ENCODE results near the gene ADCK2. TPM values are rescaled to one million over a fixed set of nuclear protein-coding genes. Genes with fewer than 3 reads are reported as not detected.

ADCK2 gene
- total and polyA plus RNA-seq, 10 of the 15 experiments (the other 5 are each of a cell fraction or from before 2014, with no cell fraction given), result 0.52 to 19.4 (median 13.1) TPM

DNA sequence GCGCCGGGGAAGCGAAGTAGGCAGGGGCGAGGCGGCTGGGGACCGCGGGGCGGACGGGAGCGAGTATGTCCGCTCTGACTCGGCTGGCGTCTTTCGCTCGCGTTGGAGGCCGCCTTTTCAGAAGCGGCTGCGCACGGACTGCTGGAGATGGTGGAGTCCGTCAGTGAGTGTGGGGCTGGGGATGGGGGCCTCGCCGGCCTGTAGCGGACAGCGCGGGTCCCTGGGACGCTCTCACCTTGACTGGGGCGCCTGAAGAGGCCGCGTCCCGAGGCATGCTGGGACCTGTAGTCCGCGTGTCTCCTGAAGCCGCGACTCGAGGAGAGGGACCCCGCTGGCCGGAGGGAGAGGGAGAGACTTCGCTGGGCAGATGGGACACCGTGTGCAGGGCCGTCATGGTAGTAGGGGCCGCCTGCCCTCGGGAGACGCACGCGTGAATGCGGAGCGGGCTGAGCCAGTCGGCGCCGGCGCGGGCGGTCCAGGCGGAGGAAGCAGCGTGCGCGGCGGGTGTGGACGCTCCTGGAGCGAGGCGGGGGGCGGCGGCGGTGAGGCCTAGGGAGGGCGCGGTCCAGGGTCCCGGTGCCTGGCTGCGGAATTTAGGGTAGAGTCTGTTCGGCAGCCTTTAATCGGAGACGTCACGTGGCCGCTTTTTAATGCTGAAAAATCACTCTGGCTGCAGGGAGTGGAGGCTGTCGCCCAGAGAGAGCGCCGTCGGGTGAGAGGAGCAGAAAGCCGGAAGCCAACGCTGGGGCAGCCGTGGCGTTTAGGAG, 24.1 kb downstream of the ADCK2 start, which contains the start of gene NDUFB2 (continued):
- TF ChIP-seq RELA (IDR thresholded peaks at IDR 0.05; ENCODE audit: borderline replicate concordance, partially characterized antibody) (no peak), NFYA (IDR thresholded peaks at IDR 0.05; ENCODE audit: borderline replicate concordance, low read depth, low read length) (no peak), RAD21 (IDR thresholded peaks at IDR 0.05; ENCODE audit: insufficient read depth, low read depth, low read length) (no peak), SREBF1 (IDR thresholded peaks at IDR 0.05; ENCODE audit: low read length) (no peak), MYC (IDR thresholded peaks at IDR 0.05; ENCODE audit: insufficient read depth, insufficient read length, insufficient replicate concordance, low read length, severe bottlenecking) (peak; percentile 25), SIX5 (IDR thresholded peaks at IDR 0.05; ENCODE audit: low read depth, low read length, severe bottlenecking) (peak; percentile 72), BRCA1 (IDR thresholded peaks at IDR 0.05; ENCODE audit: low read depth, low read length) (no peak), NR2C1 (IDR thresholded peaks at IDR 0.05) (peak; percentile 43; the same call in 1 of the 2 replicates), SIN3A (IDR thresholded peaks at IDR 0.05; ENCODE audit: low read depth, low read length) (no peak; the same call in 1 of the 2 replicates), ZBED1 (IDR thresholded peaks at IDR 0.05; ENCODE audit: borderline replicate concordance) (no peak), TCF3 (IDR thresholded peaks at IDR 0.05; ENCODE audit: borderline replicate concordance, insufficient read depth, low read depth, low read length) (no peak), HCFC1 (IDR thresholded peaks at IDR 0.05; ENCODE audit: low read length) (peak; percentile 83), PAX5 (IDR thresholded peaks at IDR 0.05; ENCODE audit: borderline replicate concordance, low read depth, low read length) (no peak), NFYB (IDR thresholded peaks at IDR 0.05; ENCODE audit: insufficient read depth, low read depth, low read length) (no peak), NBN (IDR thresholded peaks at IDR 0.05) (peak; percentile 92; the same call in 1 of the 2 replicates), ZNF274 (IDR thresholded peaks at IDR 0.05; ENCODE audit: insufficient read depth, insufficient read length) (no peak), PML (IDR thresholded peaks at IDR 0.05; ENCODE audit: low read length) (no peak)
- TF ChIP-seq, protein P1, sequence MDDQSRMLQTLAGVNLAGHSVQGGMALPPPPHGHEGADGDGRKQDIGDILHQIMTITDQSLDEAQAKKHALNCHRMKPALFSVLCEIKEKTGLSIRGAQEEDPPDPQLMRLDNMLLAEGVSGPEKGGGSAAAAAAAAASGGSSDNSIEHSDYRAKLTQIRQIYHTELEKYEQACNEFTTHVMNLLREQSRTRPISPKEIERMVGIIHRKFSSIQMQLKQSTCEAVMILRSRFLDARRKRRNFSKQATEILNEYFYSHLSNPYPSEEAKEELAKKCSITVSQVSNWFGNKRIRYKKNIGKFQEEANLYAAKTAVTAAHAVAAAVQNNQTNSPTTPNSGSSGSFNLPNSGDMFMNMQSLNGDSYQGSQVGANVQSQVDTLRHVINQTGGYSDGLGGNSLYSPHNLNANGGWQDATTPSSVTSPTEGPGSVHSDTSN (IDR thresholded peaks at IDR 0.05; ENCODE audit: insufficient replicate concordance, low read depth, low read length), result peak; percentile 85
- TF ChIP-seq, protein P2, sequence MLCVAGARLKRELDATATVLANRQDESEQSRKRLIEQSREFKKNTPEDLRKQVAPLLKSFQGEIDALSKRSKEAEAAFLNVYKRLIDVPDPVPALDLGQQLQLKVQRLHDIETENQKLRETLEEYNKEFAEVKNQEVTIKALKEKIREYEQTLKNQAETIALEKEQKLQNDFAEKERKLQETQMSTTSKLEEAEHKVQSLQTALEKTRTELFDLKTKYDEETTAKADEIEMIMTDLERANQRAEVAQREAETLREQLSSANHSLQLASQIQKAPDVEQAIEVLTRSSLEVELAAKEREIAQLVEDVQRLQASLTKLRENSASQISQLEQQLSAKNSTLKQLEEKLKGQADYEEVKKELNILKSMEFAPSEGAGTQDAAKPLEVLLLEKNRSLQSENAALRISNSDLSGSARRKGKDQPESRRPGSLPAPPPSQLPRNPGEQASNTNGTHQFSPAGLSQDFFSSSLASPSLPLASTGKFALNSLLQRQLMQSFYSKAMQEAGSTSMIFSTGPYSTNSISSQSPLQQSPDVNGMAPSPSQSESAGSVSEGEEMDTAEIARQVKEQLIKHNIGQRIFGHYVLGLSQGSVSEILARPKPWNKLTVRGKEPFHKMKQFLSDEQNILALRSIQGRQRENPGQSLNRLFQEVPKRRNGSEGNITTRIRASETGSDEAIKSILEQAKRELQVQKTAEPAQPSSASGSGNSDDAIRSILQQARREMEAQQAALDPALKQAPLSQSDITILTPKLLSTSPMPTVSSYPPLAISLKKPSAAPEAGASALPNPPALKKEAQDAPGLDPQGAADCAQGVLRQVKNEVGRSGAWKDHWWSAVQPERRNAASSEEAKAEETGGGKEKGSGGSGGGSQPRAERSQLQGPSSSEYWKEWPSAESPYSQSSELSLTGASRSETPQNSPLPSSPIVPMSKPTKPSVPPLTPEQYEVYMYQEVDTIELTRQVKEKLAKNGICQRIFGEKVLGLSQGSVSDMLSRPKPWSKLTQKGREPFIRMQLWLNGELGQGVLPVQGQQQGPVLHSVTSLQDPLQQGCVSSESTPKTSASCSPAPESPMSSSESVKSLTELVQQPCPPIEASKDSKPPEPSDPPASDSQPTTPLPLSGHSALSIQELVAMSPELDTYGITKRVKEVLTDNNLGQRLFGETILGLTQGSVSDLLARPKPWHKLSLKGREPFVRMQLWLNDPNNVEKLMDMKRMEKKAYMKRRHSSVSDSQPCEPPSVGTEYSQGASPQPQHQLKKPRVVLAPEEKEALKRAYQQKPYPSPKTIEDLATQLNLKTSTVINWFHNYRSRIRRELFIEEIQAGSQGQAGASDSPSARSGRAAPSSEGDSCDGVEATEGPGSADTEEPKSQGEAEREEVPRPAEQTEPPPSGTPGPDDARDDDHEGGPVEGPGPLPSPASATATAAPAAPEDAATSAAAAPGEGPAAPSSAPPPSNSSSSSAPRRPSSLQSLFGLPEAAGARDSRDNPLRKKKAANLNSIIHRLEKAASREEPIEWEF (IDR thresholded peaks at IDR 0.05; ENCODE audit: insufficient replicate concordance, low read depth, low read length), result no peak
- TF ChIP-seq, protein P3, sequence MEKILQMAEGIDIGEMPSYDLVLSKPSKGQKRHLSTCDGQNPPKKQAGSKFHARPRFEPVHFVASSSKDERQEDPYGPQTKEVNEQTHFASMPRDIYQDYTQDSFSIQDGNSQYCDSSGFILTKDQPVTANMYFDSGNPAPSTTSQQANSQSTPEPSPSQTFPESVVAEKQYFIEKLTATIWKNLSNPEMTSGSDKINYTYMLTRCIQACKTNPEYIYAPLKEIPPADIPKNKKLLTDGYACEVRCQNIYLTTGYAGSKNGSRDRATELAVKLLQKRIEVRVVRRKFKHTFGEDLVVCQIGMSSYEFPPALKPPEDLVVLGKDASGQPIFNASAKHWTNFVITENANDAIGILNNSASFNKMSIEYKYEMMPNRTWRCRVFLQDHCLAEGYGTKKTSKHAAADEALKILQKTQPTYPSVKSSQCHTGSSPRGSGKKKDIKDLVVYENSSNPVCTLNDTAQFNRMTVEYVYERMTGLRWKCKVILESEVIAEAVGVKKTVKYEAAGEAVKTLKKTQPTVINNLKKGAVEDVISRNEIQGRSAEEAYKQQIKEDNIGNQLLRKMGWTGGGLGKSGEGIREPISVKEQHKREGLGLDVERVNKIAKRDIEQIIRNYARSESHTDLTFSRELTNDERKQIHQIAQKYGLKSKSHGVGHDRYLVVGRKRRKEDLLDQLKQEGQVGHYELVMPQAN (conservative IDR thresholded peaks at IDR 0.05), result peak; percentile 55
- TF ChIP-seq, protein P4, sequence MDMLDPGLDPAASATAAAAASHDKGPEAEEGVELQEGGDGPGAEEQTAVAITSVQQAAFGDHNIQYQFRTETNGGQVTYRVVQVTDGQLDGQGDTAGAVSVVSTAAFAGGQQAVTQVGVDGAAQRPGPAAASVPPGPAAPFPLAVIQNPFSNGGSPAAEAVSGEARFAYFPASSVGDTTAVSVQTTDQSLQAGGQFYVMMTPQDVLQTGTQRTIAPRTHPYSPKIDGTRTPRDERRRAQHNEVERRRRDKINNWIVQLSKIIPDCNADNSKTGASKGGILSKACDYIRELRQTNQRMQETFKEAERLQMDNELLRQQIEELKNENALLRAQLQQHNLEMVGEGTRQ (IDR thresholded peaks at IDR 0.05; ENCODE audit: borderline replicate concordance, low read depth, low read length), result peak; percentile 2; the same call in 1 of the 2 replicates

Data from GM12878 (cell line).